ENCODE data around the gene PFDN4.

Gene PFDN4

GRCh38 chr20:54212226-54212625, 4.3 kb downstream of the PFDN4 start:
- H3K27me3 ChIP-seq (ENCODE audit: control insufficient read depth in 5 of 5, insufficient read depth in 4 of 5, low read length in 5 of 5): no peaks in the 10 kb centered on the region
- H3K36me3 ChIP-seq (ENCODE audit: control insufficient read depth in 5 of 5, insufficient read depth in 5 of 5, low read length in 5 of 5): peaks cover 5 to 21% (median 12%) of the 10 kb centered on the region in 5 donors
- H3K9ac ChIP-seq (ENCODE audit: low read length in 5 of 5): no peak overlapping the region
- H3K4me1 ChIP-seq (ENCODE audit: control insufficient read depth in 5 of 5, insufficient read depth in 5 of 5, low read length in 5 of 5): peaks cover 0 to 27% (median 26%) of the 10 kb centered on the region in 5 donors
- H3K9me3 ChIP-seq (ENCODE audit: control insufficient read depth in 5 of 5, low read length in 5 of 5): no peaks in the 10 kb centered on the region
- H3K4me3 ChIP-seq (ENCODE audit: low read depth in 1 of 5, low read length in 5 of 5): no peak overlapping the region
- no peak overlapping the region for H3K27ac ChIP-seq (ENCODE audit: low read depth, low read length)

- no peaks in the 10 kb centered on the region for H3K27me3 ChIP-seq (ENCODE audit: control insufficient read depth in 5 of 5, insufficient read depth in 4 of 5, low read length in 5 of 5)
- peaks cover 0 to 27% (median 23%) of the 10 kb centered on the region in 5 donors for H3K4me1 ChIP-seq (ENCODE audit: control insufficient read depth in 5 of 5, insufficient read depth in 5 of 5, low read length in 5 of 5)
- H3K9ac ChIP-seq (ENCODE audit: low read length in 5 of 5): no peak overlapping the region
- no peaks in the 10 kb centered on the region for H3K9me3 ChIP-seq (ENCODE audit: control insufficient read depth in 5 of 5, low read length in 5 of 5)
- H3K4me3 ChIP-seq (ENCODE audit: low read depth in 1 of 5, low read length in 5 of 5): no peak overlapping the region
- H3K36me3 ChIP-seq (ENCODE audit: control insufficient read depth in 5 of 5, insufficient read depth in 5 of 5, low read length in 5 of 5): peaks cover 5 to 24% (median 14%) of the 10 kb centered on the region in 5 donors
- H3K27ac ChIP-seq (ENCODE audit: low read depth, low read length): no peak overlapping the region
These were observed 5.0 kb downstream of the PFDN4 start for GRCh38 chr20:54212871-54213270.

- peaks cover 0 to 17% (median 10%) of the 10 kb centered on the region in 5 donors for H3K4me1 ChIP-seq (ENCODE audit: control insufficient read depth in 5 of 5, insufficient read depth in 5 of 5, low read length in 5 of 5)
- H3K9ac ChIP-seq (ENCODE audit: low read length in 5 of 5): no peak overlapping the region
- no peaks in the 10 kb centered on the region for H3K27me3 ChIP-seq (ENCODE audit: control insufficient read depth in 5 of 5, insufficient read depth in 4 of 5, low read length in 5 of 5)
- no peaks in the 10 kb centered on the region for H3K9me3 ChIP-seq (ENCODE audit: control insufficient read depth in 5 of 5, low read length in 5 of 5)
- H3K4me3 ChIP-seq (ENCODE audit: low read depth in 1 of 5, low read length in 5 of 5): no peak overlapping the region
- peaks cover 5 to 24% (median 14%) of the 10 kb centered on the region in 5 donors for H3K36me3 ChIP-seq (ENCODE audit: control insufficient read depth in 5 of 5, insufficient read depth in 5 of 5, low read length in 5 of 5)
- H3K27ac ChIP-seq (ENCODE audit: low read depth, low read length): no peak overlapping the region
These were observed 6.7 kb downstream of the PFDN4 start for GRCh38 chr20:54214566-54214965.

GRCh38 chr20:54215157-54215789, 7.4 kb downstream of the PFDN4 start:
- H3K4me3 ChIP-seq (ENCODE audit: low read depth in 1 of 5, low read length in 5 of 5): no peak overlapping the region
- H3K27ac ChIP-seq (ENCODE audit: low read depth, low read length): no peak overlapping the region
- no peak overlapping the region for H3K9ac ChIP-seq (ENCODE audit: low read length in 5 of 5)
- no peaks in the 10 kb centered on the region for H3K27me3 ChIP-seq (ENCODE audit: control insufficient read depth in 5 of 5, insufficient read depth in 4 of 5, low read length in 5 of 5)
- no peaks in the 10 kb centered on the region for H3K9me3 ChIP-seq (ENCODE audit: control insufficient read depth in 5 of 5, low read length in 5 of 5)
- H3K36me3 ChIP-seq (ENCODE audit: control insufficient read depth in 5 of 5, insufficient read depth in 5 of 5, low read length in 5 of 5): peaks cover 5 to 24% (median 14%) of the 10 kb centered on the region in 5 donors
- H3K4me1 ChIP-seq (ENCODE audit: control insufficient read depth in 5 of 5, insufficient read depth in 5 of 5, low read length in 5 of 5): peaks cover 0 to 9% (median 3%) of the 10 kb centered on the region in 5 donors

GRCh38 chr20:54217762-54218161, 9.9 kb downstream of the PFDN4 start:
- no peaks in the 10 kb centered on the region for H3K9me3 ChIP-seq (ENCODE audit: control insufficient read depth in 5 of 5, low read length in 5 of 5)
- no peaks in the 10 kb centered on the region for H3K27me3 ChIP-seq (ENCODE audit: control insufficient read depth in 5 of 5, insufficient read depth in 4 of 5, low read length in 5 of 5)
- no peak overlapping the region for H3K9ac ChIP-seq (ENCODE audit: low read length in 5 of 5)
- H3K36me3 ChIP-seq (ENCODE audit: control insufficient read depth in 5 of 5, insufficient read depth in 5 of 5, low read length in 5 of 5): peaks cover 5 to 20% (median 14%) of the 10 kb centered on the region in 5 donors
- H3K27ac ChIP-seq (ENCODE audit: low read depth, low read length): no peak overlapping the region
- H3K4me1 ChIP-seq (ENCODE audit: control insufficient read depth in 5 of 5, insufficient read depth in 5 of 5, low read length in 5 of 5): peaks cover 0 to 26% (median 20%) of the 10 kb centered on the region in 5 donors
- H3K4me3 ChIP-seq (ENCODE audit: low read depth in 1 of 5, low read length in 5 of 5): no peak overlapping the region

GRCh38 chr20:54218470-54218869, 10.6 kb downstream of the PFDN4 start:
- H3K27ac ChIP-seq (ENCODE audit: low read depth, low read length): peak overlapping the region; percentile 9
- no peak overlapping the region for H3K4me3 ChIP-seq (ENCODE audit: low read depth in 1 of 5, low read length in 5 of 5)
- no peak overlapping the region for H3K9ac ChIP-seq (ENCODE audit: low read length in 5 of 5)

GRCh38 chr20:54219751-54220426, 12.0 kb downstream of the PFDN4 start:
- Histone ChIP-seq H3K4me3 (ENCODE audit: low read depth in 1 of 5, low read length in 5 of 5) (no peak overlapping the region), H3K27me3 (ENCODE audit: control insufficient read depth in 5 of 5, insufficient read depth in 4 of 5, low read length in 5 of 5) (no peaks in the 10 kb centered on the region), H3K9ac (ENCODE audit: low read length in 5 of 5) (no peak overlapping the region), H3K4me1 (ENCODE audit: control insufficient read depth in 5 of 5, insufficient read depth in 5 of 5, low read length in 5 of 5) (peaks cover 3 to 23% (median 18%) of the 10 kb centered on the region in 5 donors), H3K36me3 (ENCODE audit: control insufficient read depth in 5 of 5, insufficient read depth in 5 of 5, low read length in 5 of 5) (peaks cover 5 to 16% (median 12%) of the 10 kb centered on the region in 5 donors), H3K27ac (ENCODE audit: low read depth, low read length) (no peak overlapping the region), H3K9me3 (ENCODE audit: control insufficient read depth in 5 of 5, low read length in 5 of 5) (no peaks in the 10 kb centered on the region)

More at GRCh38 chr20:54218470-54218869, 10.6 kb downstream of the PFDN4 start:
- Histone ChIP-seq H3K9me3 (ENCODE audit: control insufficient read depth in 5 of 5, low read length in 5 of 5) (no peaks in the 10 kb centered on the region), H3K4me1 (ENCODE audit: control insufficient read depth in 5 of 5, insufficient read depth in 5 of 5, low read length in 5 of 5) (peaks cover 1 to 26% (median 18%) of the 10 kb centered on the region in 5 donors), H3K36me3 (ENCODE audit: control insufficient read depth in 5 of 5, insufficient read depth in 5 of 5, low read length in 5 of 5) (peaks cover 5 to 20% (median 14%) of the 10 kb centered on the region in 5 donors), H3K27me3 (ENCODE audit: control insufficient read depth in 5 of 5, insufficient read depth in 4 of 5, low read length in 5 of 5) (no peaks in the 10 kb centered on the region)

- Histone ChIP-seq H3K4me3 (ENCODE audit: low read depth in 1 of 5, low read length in 5 of 5) (no peak overlapping the region), H3K4me1 (ENCODE audit: control insufficient read depth in 5 of 5, insufficient read depth in 5 of 5, low read length in 5 of 5) (peaks cover 3 to 23% (median 18%) of the 10 kb centered on the region in 5 donors), H3K36me3 (ENCODE audit: control insufficient read depth in 5 of 5, insufficient read depth in 5 of 5, low read length in 5 of 5) (peaks cover 1 to 11% (median 7%) of the 10 kb centered on the region in 5 donors), H3K9me3 (ENCODE audit: control insufficient read depth in 5 of 5, low read length in 5 of 5) (no peaks in the 10 kb centered on the region), H3K27me3 (ENCODE audit: control insufficient read depth in 5 of 5, insufficient read depth in 4 of 5, low read length in 5 of 5) (no peaks in the 10 kb centered on the region), H3K9ac (ENCODE audit: low read length in 5 of 5) (no peak overlapping the region), H3K27ac (ENCODE audit: low read depth, low read length) (no peak overlapping the region)
These were observed 12.8 kb downstream of the PFDN4 start for GRCh38 chr20:54220722-54221121.

GRCh38 chr20:54221353-54221752, 13.5 kb downstream of the PFDN4 start:
- peaks cover 3 to 23% (median 18%) of the 10 kb centered on the region in 5 donors for H3K4me1 ChIP-seq (ENCODE audit: control insufficient read depth in 5 of 5, insufficient read depth in 5 of 5, low read length in 5 of 5)

More at GRCh38 chr20:54221353-54221752, 13.5 kb downstream of the PFDN4 start:
- Histone ChIP-seq H3K27me3 (ENCODE audit: control insufficient read depth in 5 of 5, insufficient read depth in 4 of 5, low read length in 5 of 5) (no peaks in the 10 kb centered on the region), H3K9me3 (ENCODE audit: control insufficient read depth in 5 of 5, low read length in 5 of 5) (no peaks in the 10 kb centered on the region), H3K9ac (ENCODE audit: low read length in 5 of 5) (no peak overlapping the region), H3K27ac (ENCODE audit: low read depth, low read length) (no peak overlapping the region), H3K4me3 (ENCODE audit: low read depth in 1 of 5, low read length in 5 of 5) (no peak overlapping the region), H3K36me3 (ENCODE audit: control insufficient read depth in 5 of 5, insufficient read depth in 5 of 5, low read length in 5 of 5) (peaks cover 0 to 7% (median 4%) of the 10 kb centered on the region in 5 donors)

All from subcutaneous abdominal adipose tissue (tissue), 5 donors.